Loucy (cell line): Measurements from ENCODE around the gene MSN.

ENCODE experiments used
- H2AFZ ChIP-seq: fragments of 200-600 bp; sonication (generic); 2 replicates; pipeline ENCODE4 v1.6.0; 2016; ENCODE audit warnings: antibody characterized with exemption, mild to moderate bottlenecking, low read length, moderate library complexity
- H3F3A ChIP-seq: fragments of 200-600 bp; 2 replicates; pipeline ENCODE4 v1.6.0; 2016; ENCODE audit warnings: antibody characterized with exemption, low read depth, mild to moderate bottlenecking
- H3K27me3 ChIP-seq: fragments of 200-600 bp; sonication (generic); 2 replicates; pipeline ENCODE4 v1.6.1; 2014; ENCODE audit warnings: low read length, mild to moderate bottlenecking; ENCODE audit not compliant: insufficient read depth, poor library complexity, severe bottlenecking
- H3K36me3 ChIP-seq: fragments of 200-600 bp; sonication (generic); 2 replicates; pipeline ENCODE4 v1.6.1; 2016; ENCODE audit warnings: low read length; ENCODE audit not compliant: insufficient read depth
- H3K4me1 ChIP-seq: fragments of 200-600 bp; sonication (generic); 2 replicates; pipeline ENCODE4 v1.5.1; 2014; ENCODE audit warnings: low read length, mild to moderate bottlenecking; ENCODE audit not compliant: insufficient read depth, poor library complexity, severe bottlenecking
- H3K4me2 ChIP-seq: fragments of 200-600 bp; sonication (generic); 2 replicates; pipeline ENCODE4 v1.6.0; 2014; ENCODE audit warnings: antibody characterized with exemption, low read length, low read depth, mild to moderate bottlenecking; ENCODE audit not compliant: poor library complexity, severe bottlenecking
- H3K4me3 ChIP-seq: fragments of 200-600 bp; sonication (generic); 2 replicates; pipeline ENCODE4 v1.5.1; 2014; ENCODE audit warnings: low read length, mild to moderate bottlenecking, mixed read lengths; ENCODE audit not compliant: poor library complexity, severe bottlenecking
- H3K79me2 ChIP-seq: fragments of 200-600 bp; sonication (generic); 2 replicates; pipeline ENCODE4 v1.6.1; 2014; ENCODE audit warnings: low read length; ENCODE audit not compliant: insufficient read depth
- H3K9ac ChIP-seq: fragments of 200-600 bp; sonication (generic); 2 replicates; pipeline ENCODE4 v1.6.0; 2014; ENCODE audit warnings: mild to moderate bottlenecking, low read depth, low read length, moderate library complexity; ENCODE audit not compliant: poor library complexity, severe bottlenecking
- H3K9me2 ChIP-seq: fragments of 200-600 bp; sonication (generic); replicated peaks from 2 replicates; pipeline ENCODE4 v1.6.1; 2016; ENCODE audit warnings: low read depth, low read length, mixed read lengths
- H3K9me3 ChIP-seq: fragments of 200-600 bp; sonication (generic); 2 replicates; pipeline ENCODE4 v1.6.1; 2014; ENCODE audit warnings: mild to moderate bottlenecking, antibody characterized with exemption, low read length, low read depth; ENCODE audit not compliant: insufficient read depth
- H4K20me1 ChIP-seq: fragments of 200-600 bp; sonication (generic); 2 replicates; pipeline ENCODE4 v1.6.0; 2014; ENCODE audit warnings: antibody characterized with exemption, low read length, mild to moderate bottlenecking; ENCODE audit not compliant: insufficient read depth, poor library complexity, severe bottlenecking
- CTCF ChIP-seq: fragments of 200-600 bp; sonication (generic); conservative IDR thresholded peaks from 2 replicates; pipeline ENCODE4 v1.5.1; 2014; ENCODE audit warnings: mild to moderate bottlenecking, antibody characterized with exemption, low read length
- EZH2phosphoT487 ChIP-seq: fragments of 200-600 bp; IDR thresholded peaks from 2 replicates; pipeline ENCODE4 v1.6.1; 2018; ENCODE audit warnings: antibody characterized with exemption, mild to moderate bottlenecking, moderate library complexity, borderline replicate concordance

The MSN gene

GRCh38 chrX:65752294-65752693 is 84.8 kb downstream of the MSN start:
- TF ChIP-seq CTCF: no peak
- TF ChIP-seq EZH2phosphoT487: no peak
- H3K4me2 ChIP-seq: peak overlapping the region; percentile 64
- H3K9me3 ChIP-seq: peaks cover 5% of the 10 kb centered on the region; the same call in 1 of the 2 replicates
- no peaks in the 10 kb centered on the region for H3K9me2 ChIP-seq
- H3F3A ChIP-seq: peaks cover 15% of the 10 kb centered on the region
- H3K79me2 ChIP-seq: no peaks in the 10 kb centered on the region
- no peak overlapping the region for H2AFZ ChIP-seq
- H3K4me1 ChIP-seq: peaks cover 66% of the 10 kb centered on the region
- H3K36me3 ChIP-seq: no peaks in the 10 kb centered on the region; the same call in 1 of the 2 replicates
- no peaks in the 10 kb centered on the region for H4K20me1 ChIP-seq
- no peak overlapping the region for H3K4me3 ChIP-seq
- H3K27me3 ChIP-seq: no peaks in the 10 kb centered on the region
- peak overlapping the region; percentile 77 for H3K9ac ChIP-seq

GRCh38 chrX:65755786-65756185 is 88.3 kb downstream of the MSN start:
- H3K4me2 ChIP-seq: no peak overlapping the region
- no peaks in the 10 kb centered on the region for H4K20me1 ChIP-seq
- peaks cover 49% of the 10 kb centered on the region for H3K4me1 ChIP-seq
- H3K9ac ChIP-seq: peak overlapping the region; percentile 63
- no peak for TF ChIP-seq CTCF
- TF ChIP-seq EZH2phosphoT487: no peak
- H3K79me2 ChIP-seq: no peaks in the 10 kb centered on the region
- H3K36me3 ChIP-seq: no peaks in the 10 kb centered on the region; the same call in 1 of the 2 replicates
- H3K27me3 ChIP-seq: no peaks in the 10 kb centered on the region
- no peak overlapping the region for H3K4me3 ChIP-seq
- H2AFZ ChIP-seq: 0 out of 2 replicates have a peak overlapping the region, but pooled peaks have one; percentile 20
- peaks cover 10% of the 10 kb centered on the region for H3F3A ChIP-seq
- peaks cover 5% of the 10 kb centered on the region; the same call in 1 of the 2 replicates for H3K9me3 ChIP-seq
- no peaks in the 10 kb centered on the region for H3K9me2 ChIP-seq

- H3K79me2 ChIP-seq: no peaks in the 10 kb centered on the region
- H3K9me3 ChIP-seq: peaks cover 5% of the 10 kb centered on the region; the same call in 1 of the 2 replicates
- no peak overlapping the region for H3K4me2 ChIP-seq
- no peaks in the 10 kb centered on the region for H4K20me1 ChIP-seq
- no peak overlapping the region for H2AFZ ChIP-seq
- no peak overlapping the region for H3K4me3 ChIP-seq
- H3K36me3 ChIP-seq: no peaks in the 10 kb centered on the region; the same call in 1 of the 2 replicates
- H3K9me2 ChIP-seq: no peaks in the 10 kb centered on the region
- TF ChIP-seq EZH2phosphoT487: no peak
- TF ChIP-seq CTCF: no peak
- no peaks in the 10 kb centered on the region for H3K27me3 ChIP-seq
- no peaks in the 10 kb centered on the region for H3F3A ChIP-seq
- peaks cover 28% of the 10 kb centered on the region for H3K4me1 ChIP-seq
- no peak overlapping the region for H3K9ac ChIP-seq
Measured at GRCh38 chrX:65757943-65758342, 90.5 kb downstream of the MSN start.
